Transverse colon (tissue), 4 donors: ENCODE data around the gene AGAP1. TPM values are rescaled to one million over a fixed set of nuclear protein-coding genes. Genes with fewer than 3 reads are reported as not detected.

Experiments used
- DNase-seq: peaks from one replicate; pipeline ENCODE4 v3.0.0-alpha.2; 2019
- H3K27ac ChIP-seq, 4 donors: fragments of 200-600 bp; sonication (generic); 2 replicates each; pipeline ENCODE4 v1.5.1; 2016 to 2018; ENCODE audit warnings: inconsistent platforms in 4 of 4
- H3K27me3 ChIP-seq: fragments of 200-600 bp; sonication (generic); 2 replicates; pipeline ENCODE4 v1.5.1; 2017; ENCODE audit warnings: inconsistent platforms
- H3K36me3 ChIP-seq, 4 donors: fragments of 200-600 bp; sonication (generic); 2 replicates each; pipeline ENCODE4 v1.5.1; 2017 to 2019; ENCODE audit warnings: inconsistent platforms in 4 of 4
- H3K4me1 ChIP-seq, 4 donors: fragments of 200-600 bp; sonication (generic); 2 replicates each; pipeline ENCODE4 v1.5.1; 2017 to 2020; ENCODE audit warnings: inconsistent platforms in 4 of 4
- H3K4me3 ChIP-seq, 4 donors: fragments of 200-600 bp; sonication (generic); 1 replicate in 1 of 4; 2 replicates in 3 of 4; pipeline versions ENCODE4 v1.5.1 to v1.6.1; 2017 to 2019; ENCODE audit warnings: inconsistent platforms in 4 of 4
- H3K9me3 ChIP-seq, 2 donors: fragments of 200-600 bp; sonication (generic); 2 replicates each; pipeline ENCODE4 v1.5.1; 2017 to 2019; ENCODE audit warnings: inconsistent platforms in 2 of 2
- CTCF ChIP-seq, 5 experiments: fragments of 200-600 bp in 3 of 5; fragments of 450-650 bp in 2 of 5; sonication (generic) in 3 of 5; IDR thresholded peaks; 1 replicate in 2 of 5; 2 replicates in 3 of 5; pipeline ENCODE4 v1.5.1; 2016 to 2017; ENCODE audit warnings: antibody characterized with exemption in 5 of 5, inconsistent platforms in 3 of 5, mild to moderate bottlenecking in 2 of 5, moderate library complexity in 1 of 5
- EP300 ChIP-seq: sonication (generic); formaldehyde crosslinking; IDR thresholded peaks from one replicate; pipeline ENCODE4 v1.6.1; 2017; ENCODE audit warnings: antibody characterized with exemption, low read depth
- POLR2A ChIP-seq: fragments of 450-650 bp; IDR thresholded peaks from one replicate; pipeline ENCODE4 v1.6.1; 2016; ENCODE audit warnings: antibody characterized with exemption, mild to moderate bottlenecking, moderate library complexity
- POLR2AphosphoS5 ChIP-seq, 3 donors: sonication (generic); formaldehyde crosslinking; IDR thresholded peaks; one replicate each; pipeline ENCODE4 v1.6.1; 2016; ENCODE audit warnings: antibody characterized with exemption in 3 of 3
- WGBS, 2 donors: methylation state at CpG; one replicate each; pipeline ENCODE4 v1.1.5; 2018; ENCODE audit warnings: low coverage in 1 of 2; 5-methylcytosine and 5-hydroxymethylcytosine counted together
- in situ Hi-C, 4 donors: fragments of 200-750 bp; cut with MboI; loops; one replicate each; pipeline versions ENCODE4 v1.15.0 to v1.15.1; 2017; ENCODE audit warnings: low sequenced_read_pairs in 3 of 4, low pct_ligation_motif_present in 1 of 4, low pct_unique_long_range_greater_than_20kb in 1 of 4
- intact Hi-C: fragments of 100-400 bp; cut with DNase I; formaldehyde crosslinking; loops from one replicate; pipeline ENCODE4 v1.15.1; 2023; ENCODE audit warnings: low total_unique reads
- total RNA-seq, 4 donors: library from RNA; depleted of rRNA; stranded (reverse); fragments of >200 nt; gene quantifications; one replicate each; pipeline ENCODE4 v1.1.0, GENCODE V29; 2016

The AGAP1 gene
- total RNA-seq, 4 donors from 2014 or later: 56.1 to 96.9 (median 71.2) TPM

GRCh38 chr2:235860111-235860510 lies 366.3 kb downstream of the AGAP1 start:
- no peak overlapping the region for H3K27ac ChIP-seq
- no peaks in the 10 kb centered on the region for H3K36me3 ChIP-seq
- H3K9me3 ChIP-seq: no peaks in the 10 kb centered on the region
- H3K27me3 ChIP-seq: no peaks in the 10 kb centered on the region
- 87 to 89% methylated on average over 5 of the region's 5 CpGs for WGBS, 2 donors
- intact Hi-C loops: no loop called here
- no peaks in the 10 kb centered on the region for H3K4me1 ChIP-seq
- H3K4me3 ChIP-seq: no peak overlapping the region
- DNase-seq: no peak
- in situ Hi-C loops: no loop called here
- TF ChIP-seq CTCF (IDR thresholded peaks at IDR 0.05) (no peak), EP300 (no peak), POLR2AphosphoS5 (IDR thresholded peaks at IDR 0.05) (no peak), POLR2A (no peak)

DNA sequence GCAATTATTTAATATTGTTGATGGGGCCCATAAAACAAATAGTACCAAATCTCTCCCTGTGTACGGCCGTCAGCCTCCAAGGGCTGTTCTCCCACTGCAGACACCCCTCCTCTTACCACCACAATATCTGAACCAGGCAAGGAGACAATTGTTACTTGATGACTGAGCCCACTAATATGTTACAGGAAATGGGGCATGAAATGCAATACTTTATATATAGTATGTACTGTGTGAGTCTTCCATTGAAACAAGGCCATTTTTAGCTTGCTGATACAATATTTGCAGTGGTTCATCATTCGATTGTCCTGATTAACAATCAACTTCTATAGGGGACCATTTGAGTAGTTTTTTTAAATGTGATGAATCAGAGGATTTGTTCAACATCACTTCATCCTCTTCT lies 367.0 kb downstream of the AGAP1 start:
- no peak for DNase-seq
- 81 to 92% methylated on average over 2 to 3 of the region's 3 CpGs for WGBS, 2 donors

GRCh38 chr2:235861383-235861782 lies 367.5 kb downstream of the AGAP1 start:
- 85 to 100% methylated on average over 1 to 3 of the region's 3 CpGs for WGBS, 2 donors
- Histone ChIP-seq H3K27me3 (no peaks in the 10 kb centered on the region), H3K9me3 (no peaks in the 10 kb centered on the region), H3K4me1 (no peaks in the 10 kb centered on the region), H3K36me3 (no peaks in the 10 kb centered on the region), H3K4me3 (no peak overlapping the region), H3K27ac (no peak overlapping the region)
- in situ Hi-C loops (no loop called here), intact Hi-C loops (no loop called here)
- TF ChIP-seq POLR2A: no peak
- DNase-seq: no peak

More for the DNA sequence above, 367.0 kb downstream of the AGAP1 start:
- H3K9me3 ChIP-seq: no peaks in the 10 kb centered on the region
- no peak for TF ChIP-seq POLR2AphosphoS5 (IDR thresholded peaks at IDR 0.05)
- TF ChIP-seq EP300: no peak
- TF ChIP-seq CTCF (IDR thresholded peaks at IDR 0.05): no peak
- TF ChIP-seq POLR2A: no peak
- H3K27me3 ChIP-seq: no peaks in the 10 kb centered on the region
- no peaks in the 10 kb centered on the region for H3K36me3 ChIP-seq
- no peak overlapping the region for H3K27ac ChIP-seq
- intact Hi-C loops (no loop called here), in situ Hi-C loops (no loop called here)
- H3K4me3 ChIP-seq: no peak overlapping the region
- H3K4me1 ChIP-seq: no peaks in the 10 kb centered on the region

GRCh38 chr2:235863414-235863813 lies 369.6 kb downstream of the AGAP1 start:
- H3K36me3 ChIP-seq: no peaks in the 10 kb centered on the region
- intact Hi-C loops (no loop called here), in situ Hi-C loops (no loop called here)
- WGBS, 2 donors: 90 to 95% methylated on average over 7 to 11 of the region's 11 CpGs
- no peaks in the 10 kb centered on the region for H3K27me3 ChIP-seq
- no peaks in the 10 kb centered on the region for H3K4me1 ChIP-seq
- no peak for TF ChIP-seq CTCF (IDR thresholded peaks at IDR 0.05)
- no peak for TF ChIP-seq EP300
- TF ChIP-seq POLR2AphosphoS5 (IDR thresholded peaks at IDR 0.05): no peak
- TF ChIP-seq POLR2A: no peak
- no peak for DNase-seq
- no peak overlapping the region for H3K27ac ChIP-seq
- H3K9me3 ChIP-seq: no peaks in the 10 kb centered on the region
- H3K4me3 ChIP-seq: no peak overlapping the region

GRCh38 chr2:235864302-235864701 lies 370.5 kb downstream of the AGAP1 start:
- Histone ChIP-seq H3K27ac (no peak overlapping the region), H3K36me3 (no peaks in the 10 kb centered on the region), H3K4me1 (no peaks in the 10 kb centered on the region), H3K27me3 (no peaks in the 10 kb centered on the region), H3K4me3 (no peak overlapping the region), H3K9me3 (no peaks in the 10 kb centered on the region)
- intact Hi-C loops (no loop called here), in situ Hi-C loops (no loop called here)
- TF ChIP-seq CTCF (IDR thresholded peaks at IDR 0.05) (no peak), POLR2AphosphoS5 (IDR thresholded peaks at IDR 0.05) (no peak), POLR2A (no peak), EP300 (no peak)
- 75 to 80% methylated on average over 8 to 17 of the region's 17 CpGs for WGBS, 2 donors
- DNase-seq: no peak
